Measurements from ENCODE around the gene CTNND2. TPM values are rescaled to one million over a fixed set of nuclear protein-coding genes. Genes with fewer than 3 reads are reported as not detected.

Gene CTNND2
- polyA plus RNA-seq, 1 of the 3 experiments (the other 2 are of a cell fraction): not detected

- CTCF ChIA-PET: no interaction called here
- Histone ChIP-seq H3K27me3 (ENCODE audit: insufficient read depth) (no peaks in the 10 kb centered on the region), H3K9ac (no peak overlapping the region), H3K4me2 (no peak overlapping the region), H3K36me3 (replicated peaks in 1 of 2; ENCODE audit: control insufficient read depth in 1 of 2, insufficient read depth in 2 of 2, low read length in 1 of 2) (no peaks in the 10 kb centered on the region), H3K9me2 (no peaks in the 10 kb centered on the region), H4K20me1 (ENCODE audit: insufficient read depth) (no peaks in the 10 kb centered on the region), H3F3A (replicated peaks; ENCODE audit: insufficient read depth) (no peaks in the 10 kb centered on the region), H3K27ac (ENCODE audit: low read depth in 2 of 2, low read length in 1 of 2) (no peak overlapping the region), H3K4me3 (ENCODE audit: low read depth in 2 of 2, low read length in 1 of 2) (no peak overlapping the region), H2AFZ (ENCODE audit: low read depth) (no peak overlapping the region), H3K79me2 (ENCODE audit: insufficient read depth) (no peaks in the 10 kb centered on the region), H3K9me3 (no peaks in the 10 kb centered on the region), H3K4me1 (ENCODE audit: control insufficient read depth in 1 of 2, insufficient read depth in 2 of 2, low read depth in 1 of 2, low read length in 1 of 2) (no peaks in the 10 kb centered on the region)
- 3% methylated on average over 4 of the region's 4 CpGs for WGBS (ENCODE audit: low lambda C conversion rate)
- no peak for TF ChIP-seq MXI1 (IDR thresholded peaks at IDR 0.05; ENCODE audit: low read depth, low read length)
- TF ChIP-seq EP300 (IDR thresholded peaks at IDR 0.05; ENCODE audit: borderline replicate concordance in 1 of 2, low read depth in 1 of 2, low read length in 1 of 2): no peak
- TF ChIP-seq TEAD4 (IDR thresholded peaks at IDR 0.05; ENCODE audit: borderline replicate concordance, insufficient read depth): no peak
- TF ChIP-seq FOSL2 (IDR thresholded peaks at IDR 0.05; ENCODE audit: borderline replicate concordance, low read depth): no peak
- no peak for TF ChIP-seq FOXJ3 (CRISPR knock-in tag; IDR thresholded peaks at IDR 0.05)
- TF ChIP-seq ZBTB33 (IDR thresholded peaks at IDR 0.05; ENCODE audit: borderline replicate concordance, low read depth): no peak
- TF ChIP-seq SIN3A (IDR thresholded peaks at IDR 0.05; ENCODE audit: borderline replicate concordance, low read depth, low read length): no peak
- no peak for TF ChIP-seq RXRA (IDR thresholded peaks at IDR 0.05; ENCODE audit: borderline replicate concordance, low read depth)
- no peak for TF ChIP-seq CTCF (IDR thresholded peaks at IDR 0.05)
- TF ChIP-seq USF2 (IDR thresholded peaks at IDR 0.05; ENCODE audit: borderline replicate concordance, low read depth, low read length): no peak
- TF ChIP-seq MAX (IDR thresholded peaks at IDR 0.05; ENCODE audit: low read depth): no peak
- no peak for TF ChIP-seq RAD21 (IDR thresholded peaks at IDR 0.05; ENCODE audit: low read length)
- no peak for TF ChIP-seq MEF2A (IDR thresholded peaks at IDR 0.05; ENCODE audit: borderline replicate concordance, low read depth)
- TF ChIP-seq ELF1 (IDR thresholded peaks at IDR 0.05): no peak
- TF ChIP-seq YY1 (IDR thresholded peaks at IDR 0.05; ENCODE audit: low read depth): no peak
- TF ChIP-seq TAF1 (IDR thresholded peaks at IDR 0.05; ENCODE audit: borderline replicate concordance, low read depth, low read length): no peak
- no peak for TF ChIP-seq RFX5 (IDR thresholded peaks at IDR 0.05; ENCODE audit: low read length)
- no peak for TF ChIP-seq EZH2phosphoT487 (IDR thresholded peaks at IDR 0.05; ENCODE audit: borderline replicate concordance, low read depth)
- TF ChIP-seq JUND (IDR thresholded peaks at IDR 0.05): no peak
- DNase-seq: no peak
- POLR2A ChIA-PET: no interaction called here
Observed at GRCh38 chr5:11928909-11929308, 24.7 kb upstream of the CTNND2 start.

All from SK-N-SH (cell line).